ENCODE measurements around the gene ESCO1.
"Not testable (repeated sequence)": the region's sequence is repeated elsewhere in the genome, so short reads cannot be mapped to it uniquely, and the experiment has no call there.

GRCh38 chr18:21592361-21592760 is 8.1 kb downstream of the ESCO1 start:
- not testable (repeated sequence) for TF ChIP-seq KDM1A (IDR thresholded peaks at IDR 0.05; ENCODE audit: low read depth); RFX5 (IDR thresholded peaks at IDR 0.05); ZFP36 (IDR thresholded peaks at IDR 0.05; ENCODE audit: borderline replicate concordance, partially characterized antibody); POLR2A (IDR thresholded peaks at IDR 0.05; ENCODE audit: low read length); SMC3 (IDR thresholded peaks at IDR 0.05); EHF (CRISPR knock-in tag; IDR thresholded peaks at IDR 0.05); CBX8 (IDR thresholded peaks at IDR 0.05)
- TF ChIP-seq, protein P1, sequence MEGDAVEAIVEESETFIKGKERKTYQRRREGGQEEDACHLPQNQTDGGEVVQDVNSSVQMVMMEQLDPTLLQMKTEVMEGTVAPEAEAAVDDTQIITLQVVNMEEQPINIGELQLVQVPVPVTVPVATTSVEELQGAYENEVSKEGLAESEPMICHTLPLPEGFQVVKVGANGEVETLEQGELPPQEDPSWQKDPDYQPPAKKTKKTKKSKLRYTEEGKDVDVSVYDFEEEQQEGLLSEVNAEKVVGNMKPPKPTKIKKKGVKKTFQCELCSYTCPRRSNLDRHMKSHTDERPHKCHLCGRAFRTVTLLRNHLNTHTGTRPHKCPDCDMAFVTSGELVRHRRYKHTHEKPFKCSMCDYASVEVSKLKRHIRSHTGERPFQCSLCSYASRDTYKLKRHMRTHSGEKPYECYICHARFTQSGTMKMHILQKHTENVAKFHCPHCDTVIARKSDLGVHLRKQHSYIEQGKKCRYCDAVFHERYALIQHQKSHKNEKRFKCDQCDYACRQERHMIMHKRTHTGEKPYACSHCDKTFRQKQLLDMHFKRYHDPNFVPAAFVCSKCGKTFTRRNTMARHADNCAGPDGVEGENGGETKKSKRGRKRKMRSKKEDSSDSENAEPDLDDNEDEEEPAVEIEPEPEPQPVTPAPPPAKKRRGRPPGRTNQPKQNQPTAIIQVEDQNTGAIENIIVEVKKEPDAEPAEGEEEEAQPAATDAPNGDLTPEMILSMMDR (IDR thresholded peaks at IDR 0.05), result not testable (repeated sequence)
- TF ChIP-seq, protein P2, sequence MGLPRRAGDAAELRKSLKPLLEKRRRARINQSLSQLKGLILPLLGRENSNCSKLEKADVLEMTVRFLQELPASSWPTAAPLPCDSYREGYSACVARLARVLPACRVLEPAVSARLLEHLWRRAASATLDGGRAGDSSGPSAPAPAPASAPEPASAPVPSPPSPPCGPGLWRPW (IDR thresholded peaks at IDR 0.05), result not testable (repeated sequence)
- TF ChIP-seq, protein P3, sequence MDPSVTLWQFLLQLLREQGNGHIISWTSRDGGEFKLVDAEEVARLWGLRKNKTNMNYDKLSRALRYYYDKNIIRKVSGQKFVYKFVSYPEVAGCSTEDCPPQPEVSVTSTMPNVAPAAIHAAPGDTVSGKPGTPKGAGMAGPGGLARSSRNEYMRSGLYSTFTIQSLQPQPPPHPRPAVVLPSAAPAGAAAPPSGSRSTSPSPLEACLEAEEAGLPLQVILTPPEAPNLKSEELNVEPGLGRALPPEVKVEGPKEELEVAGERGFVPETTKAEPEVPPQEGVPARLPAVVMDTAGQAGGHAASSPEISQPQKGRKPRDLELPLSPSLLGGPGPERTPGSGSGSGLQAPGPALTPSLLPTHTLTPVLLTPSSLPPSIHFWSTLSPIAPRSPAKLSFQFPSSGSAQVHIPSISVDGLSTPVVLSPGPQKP (IDR thresholded peaks at IDR 0.05; ENCODE audit: low read depth, low read length), result not testable (repeated sequence)
- TF ChIP-seq, protein P4, sequence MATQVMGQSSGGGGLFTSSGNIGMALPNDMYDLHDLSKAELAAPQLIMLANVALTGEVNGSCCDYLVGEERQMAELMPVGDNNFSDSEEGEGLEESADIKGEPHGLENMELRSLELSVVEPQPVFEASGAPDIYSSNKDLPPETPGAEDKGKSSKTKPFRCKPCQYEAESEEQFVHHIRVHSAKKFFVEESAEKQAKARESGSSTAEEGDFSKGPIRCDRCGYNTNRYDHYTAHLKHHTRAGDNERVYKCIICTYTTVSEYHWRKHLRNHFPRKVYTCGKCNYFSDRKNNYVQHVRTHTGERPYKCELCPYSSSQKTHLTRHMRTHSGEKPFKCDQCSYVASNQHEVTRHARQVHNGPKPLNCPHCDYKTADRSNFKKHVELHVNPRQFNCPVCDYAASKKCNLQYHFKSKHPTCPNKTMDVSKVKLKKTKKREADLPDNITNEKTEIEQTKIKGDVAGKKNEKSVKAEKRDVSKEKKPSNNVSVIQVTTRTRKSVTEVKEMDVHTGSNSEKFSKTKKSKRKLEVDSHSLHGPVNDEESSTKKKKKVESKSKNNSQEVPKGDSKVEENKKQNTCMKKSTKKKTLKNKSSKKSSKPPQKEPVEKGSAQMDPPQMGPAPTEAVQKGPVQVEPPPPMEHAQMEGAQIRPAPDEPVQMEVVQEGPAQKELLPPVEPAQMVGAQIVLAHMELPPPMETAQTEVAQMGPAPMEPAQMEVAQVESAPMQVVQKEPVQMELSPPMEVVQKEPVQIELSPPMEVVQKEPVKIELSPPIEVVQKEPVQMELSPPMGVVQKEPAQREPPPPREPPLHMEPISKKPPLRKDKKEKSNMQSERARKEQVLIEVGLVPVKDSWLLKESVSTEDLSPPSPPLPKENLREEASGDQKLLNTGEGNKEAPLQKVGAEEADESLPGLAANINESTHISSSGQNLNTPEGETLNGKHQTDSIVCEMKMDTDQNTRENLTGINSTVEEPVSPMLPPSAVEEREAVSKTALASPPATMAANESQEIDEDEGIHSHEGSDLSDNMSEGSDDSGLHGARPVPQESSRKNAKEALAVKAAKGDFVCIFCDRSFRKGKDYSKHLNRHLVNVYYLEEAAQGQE (IDR thresholded peaks at IDR 0.05), result not testable (repeated sequence)

All from A549 (cell line).